ENCODE results near the gene TRRAP.
"Not testable (repeated sequence)": the region's sequence is repeated elsewhere in the genome, so short reads cannot be mapped to it uniquely, and the experiment has no call there.

TRRAP gene

DNA sequence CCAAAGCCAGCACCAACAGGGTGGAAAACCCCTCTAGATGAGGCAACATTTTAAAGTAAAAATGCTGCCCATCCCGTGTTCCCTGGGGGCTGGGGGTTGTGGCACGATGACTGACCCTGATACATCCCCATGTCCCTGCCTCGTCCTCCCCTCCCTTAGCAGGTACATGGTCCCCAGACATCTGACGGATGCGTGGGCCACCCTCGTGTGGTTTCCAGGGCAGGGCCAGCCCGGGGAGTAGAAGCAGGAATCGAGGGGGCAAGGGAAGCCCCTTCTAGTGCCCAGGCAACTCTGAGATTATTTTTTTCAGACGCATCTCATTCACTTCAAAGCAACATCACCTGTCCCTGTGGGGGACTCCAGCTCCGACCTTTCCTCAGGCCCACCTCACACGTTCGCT lies 12.0 kb upstream of the TRRAP start:
- DNase-seq (ENCODE audit: low read depth in 2 of 2) = no peak

DNA sequence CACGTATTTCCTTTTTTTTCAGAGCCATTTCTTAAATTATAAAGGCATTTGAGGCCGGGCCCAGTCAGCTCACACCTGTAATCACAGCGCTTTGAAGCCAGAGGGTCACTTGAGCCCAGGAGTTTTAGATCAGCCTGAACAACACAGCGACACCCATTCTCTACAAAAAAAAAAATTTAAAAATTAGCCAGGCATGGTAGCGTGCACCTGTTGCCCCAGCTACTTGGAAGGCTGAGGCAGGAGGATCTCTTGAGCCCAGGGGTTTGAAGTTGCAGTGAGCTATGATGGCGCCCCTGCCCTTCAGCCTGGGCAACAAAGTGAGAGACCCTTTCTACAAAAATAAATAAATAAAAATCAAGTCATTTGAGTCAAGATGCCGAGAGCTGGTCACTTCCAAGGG lies 11.6 kb upstream of the TRRAP start:
- no peak for DNase-seq (ENCODE audit: low read depth in 2 of 2)

GRCh38 chr7:98868450-98868849 lies 9.9 kb upstream of the TRRAP start:
- no peak for DNase-seq (ENCODE audit: low read depth in 2 of 2)

GRCh38 chr7:98869027-98869596 lies 9.2 kb upstream of the TRRAP start:
- DNase-seq (ENCODE audit: low read depth in 2 of 2) = no peak

DNA sequence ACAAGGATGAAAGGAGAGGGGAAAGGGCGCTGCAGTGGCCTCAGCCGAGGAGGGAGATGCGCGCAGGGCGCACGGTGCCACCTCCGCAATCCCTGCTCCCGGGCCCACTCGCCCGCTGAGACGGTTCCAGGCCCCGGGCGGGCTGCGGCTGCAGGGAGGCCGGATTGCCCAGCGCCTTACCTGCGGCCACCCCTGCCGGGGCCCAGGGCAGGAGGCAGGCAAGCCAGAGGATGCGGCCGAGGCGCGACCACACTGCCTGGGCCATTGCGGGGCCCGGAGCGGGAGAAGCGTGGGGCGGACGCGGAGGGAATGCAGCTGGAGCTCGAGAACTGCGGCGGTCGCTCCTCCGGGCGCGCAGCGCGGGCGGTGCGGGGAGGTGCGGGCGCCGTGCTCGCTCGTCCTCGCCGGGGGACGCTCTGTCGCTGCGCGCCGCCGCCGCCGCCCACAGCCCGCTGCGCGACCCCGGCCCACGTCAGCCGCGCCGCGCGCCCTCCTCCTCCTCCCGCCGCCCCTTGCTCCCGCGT lies 8.7 kb upstream of the TRRAP start, which contains the start of gene TMEM130:
Gene TMEM130, minus strand, starts transcription at position 418 of the 524 bp plus-strand sequence. Its CDS starts 153 bp downstream, at position 265.
- no peak for DNase-seq (ENCODE audit: low read depth in 2 of 2)

- peak; percentile 46 to 74 for DNase-seq (ENCODE audit: low read depth in 2 of 2)
Observed at GRCh38 chr7:98870121-98870651, 8.1 kb upstream of the TRRAP start.

DNA sequence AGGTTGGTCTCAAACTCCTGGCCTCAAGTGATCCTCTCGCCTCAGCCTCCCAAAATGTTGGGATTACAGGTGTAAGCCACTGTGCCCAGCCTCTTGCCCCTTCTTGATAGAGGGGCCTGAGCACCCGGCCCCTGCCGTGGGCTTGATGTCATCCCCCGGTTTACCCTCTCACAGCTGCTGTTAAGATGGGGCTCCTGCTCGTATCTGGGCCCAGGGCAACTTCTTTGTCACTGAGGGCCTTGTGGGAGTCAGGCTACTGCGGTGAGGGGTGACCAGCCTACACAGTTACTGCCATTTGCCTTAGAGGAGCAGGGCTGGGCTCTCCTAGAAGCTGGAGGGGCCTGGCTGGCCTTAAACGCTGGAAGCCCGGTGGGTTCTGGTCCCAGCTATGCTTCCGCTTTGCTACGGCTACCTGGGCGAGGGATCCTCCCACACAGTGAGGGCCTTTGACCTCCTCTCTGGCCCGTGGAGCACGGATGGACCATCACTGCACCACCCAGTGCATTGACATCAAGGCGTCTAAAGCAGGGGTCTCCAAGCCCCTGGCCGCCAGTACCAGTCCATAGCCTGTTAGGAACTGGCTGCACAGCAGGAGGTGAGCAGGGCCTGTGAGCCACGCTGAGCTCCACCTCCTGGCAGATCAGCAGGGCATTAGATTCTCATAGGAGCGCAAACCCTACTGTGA lies 7.4 kb upstream of the TRRAP start:
- DNase-seq (ENCODE audit: low read depth in 2 of 2) = no peak

GRCh38 chr7:98872328-98872924 lies 5.9 kb upstream of the TRRAP start:
- no peak for DNase-seq (ENCODE audit: low read depth in 2 of 2)

- not testable (repeated sequence) for DNase-seq (ENCODE audit: low read depth in 2 of 2)
Observed at GRCh38 chr7:98873610-98874009, 4.7 kb upstream of the TRRAP start.

GRCh38 chr7:98874942-98875341 lies 3.4 kb upstream of the TRRAP start:
- no peak for DNase-seq (ENCODE audit: low read depth in 2 of 2)

DNA sequence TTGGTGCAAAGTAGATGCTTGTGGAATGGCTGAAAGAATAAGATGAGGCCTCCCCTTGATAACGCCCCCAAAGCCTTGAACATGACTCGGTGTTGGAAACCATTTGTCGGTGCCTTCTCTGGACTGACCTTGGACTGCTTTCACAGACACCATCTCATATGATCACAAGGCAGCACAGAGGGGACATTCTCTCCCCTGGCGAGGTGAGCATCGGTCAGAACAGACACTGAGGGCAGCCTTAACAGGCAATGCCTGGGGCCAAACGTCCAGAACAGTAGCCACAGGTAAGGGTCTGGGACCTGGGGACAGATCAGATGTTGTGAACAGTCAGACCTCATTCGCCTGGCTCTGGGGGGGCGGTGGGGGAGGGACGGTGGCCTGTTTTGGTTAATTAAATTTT lies 2.8 kb upstream of the TRRAP start:
- no peak for DNase-seq (ENCODE audit: low read depth in 2 of 2)

DNA sequence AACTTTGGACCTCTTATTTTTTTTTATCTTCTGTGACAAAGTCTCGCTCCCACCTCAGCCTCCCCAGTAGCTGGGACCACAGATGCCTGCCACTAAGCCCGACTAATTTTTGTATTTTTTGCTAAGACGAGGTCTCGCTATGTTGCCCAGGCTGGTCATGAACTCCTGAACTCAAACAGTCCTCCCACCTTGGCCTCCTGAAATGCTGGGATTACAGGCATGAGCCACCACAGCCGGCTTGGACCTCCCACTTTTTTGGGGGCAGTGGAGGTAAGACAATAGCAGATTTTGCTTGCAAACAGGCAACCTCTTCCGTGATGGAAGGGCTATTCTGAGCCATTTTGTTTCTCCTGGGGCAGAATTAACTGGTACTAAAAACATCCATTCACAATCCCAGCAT lies 1.2 kb upstream of the TRRAP start:
- DNase-seq (ENCODE audit: low read depth in 2 of 2) = no peak

GRCh38 chr7:98877692-98878364 lies 504 bp upstream of the TRRAP start:
- DNase-seq (ENCODE audit: low read depth in 2 of 2) = no peak

GRCh38 chr7:98879198-98879978 lies 1.1 kb downstream of the TRRAP start:
- peak; percentile 33 to 39 for DNase-seq (ENCODE audit: low read depth in 2 of 2)

GRCh38 chr7:98879979-98880315 lies 1.6 kb downstream of the TRRAP start:
- no peak for DNase-seq (ENCODE audit: low read depth in 2 of 2)

- DNase-seq (ENCODE audit: low read depth in 2 of 2) = no peak
Observed at GRCh38 chr7:98880485-98880884, 2.2 kb downstream of the TRRAP start.

DNA sequence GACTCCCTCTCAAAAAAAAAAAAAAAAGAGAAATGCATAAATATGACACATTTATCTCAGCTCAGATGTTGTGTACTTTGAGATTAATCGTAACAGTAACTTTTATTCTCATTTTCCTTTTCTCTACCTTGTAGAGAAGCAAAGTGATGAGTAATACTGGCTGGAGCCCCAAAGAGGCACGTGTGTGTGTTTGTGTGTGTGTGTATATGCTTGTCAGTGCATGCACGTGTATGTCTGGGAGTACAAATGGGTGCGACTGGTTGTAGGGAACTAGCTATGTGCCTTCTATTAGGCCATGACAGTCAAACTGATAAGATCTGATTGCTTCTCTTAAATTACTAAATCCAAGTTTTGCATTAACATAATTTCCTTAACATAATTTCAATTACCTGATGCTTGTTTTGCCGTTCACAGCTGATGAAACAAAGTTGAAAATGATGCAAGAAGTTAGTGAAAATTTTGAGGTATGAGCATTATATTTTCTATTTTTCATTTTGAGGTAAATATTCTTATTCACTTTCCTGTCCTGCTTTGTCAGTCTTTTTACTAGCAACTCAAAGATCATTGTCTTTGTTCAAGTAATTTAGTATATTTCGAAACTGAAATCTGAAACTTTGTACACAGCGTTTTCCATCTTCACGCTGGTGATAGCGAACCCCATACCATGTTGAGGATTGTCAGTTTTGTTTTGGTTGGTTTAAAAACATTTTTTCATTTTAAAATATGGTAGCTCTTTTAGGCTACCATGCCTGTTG lies 3.4 kb downstream of the TRRAP start:
- no peak for DNase-seq (ENCODE audit: low read depth in 2 of 2)

- DNase-seq (ENCODE audit: low read depth in 2 of 2) = no peak
Observed at GRCh38 chr7:98884416-98884815, 6.1 kb downstream of the TRRAP start.

DNA sequence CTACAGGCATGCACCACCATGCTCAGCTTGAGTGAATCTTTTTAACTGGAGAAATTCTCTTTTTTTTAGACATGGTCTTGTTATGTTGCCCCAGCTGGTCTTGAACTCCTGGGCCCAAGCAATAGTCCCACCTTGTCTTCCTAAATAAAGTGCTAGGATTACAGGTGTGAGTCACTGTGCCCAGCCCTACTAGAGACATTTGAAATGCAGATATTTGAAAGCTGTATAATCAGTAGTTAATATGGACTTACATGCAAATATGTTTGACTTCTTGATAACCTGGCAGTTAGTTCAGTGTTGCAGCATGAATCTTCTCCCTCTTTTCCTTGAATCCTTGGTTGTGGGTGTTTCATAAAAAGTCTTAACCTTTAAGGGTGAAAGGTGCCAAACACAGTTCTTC lies 8.7 kb downstream of the TRRAP start:
- DNase-seq (ENCODE audit: low read depth in 2 of 2) = no peak

- DNase-seq (ENCODE audit: low read depth in 2 of 2) = no peak
Observed at GRCh38 chr7:98892609-98893008, 14.3 kb downstream of the TRRAP start.

DNA sequence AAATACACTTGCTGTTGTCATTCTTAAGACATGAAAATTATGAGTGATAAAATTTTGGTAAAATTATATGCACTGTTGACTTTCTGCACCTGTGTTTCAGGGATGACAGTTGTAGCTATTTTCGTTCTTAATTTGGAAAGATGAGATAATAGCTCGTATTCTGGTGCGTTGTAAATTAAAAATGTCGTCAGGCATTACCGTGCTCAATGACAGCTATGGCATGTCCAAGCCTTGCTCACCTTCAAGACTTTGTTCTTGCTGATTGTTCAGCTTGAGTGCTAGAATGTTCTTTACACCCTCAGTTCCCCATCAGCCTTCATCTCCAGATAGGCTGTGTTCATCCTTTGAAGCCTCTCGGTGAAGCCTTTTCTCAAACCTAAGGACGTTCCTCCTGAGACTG lies 21.5 kb downstream of the TRRAP start:
- no peak for DNase-seq (ENCODE audit: low read depth in 2 of 2)
